22Rv1 (cell line): ENCODE measurements around the gene STMN1.

Experiments used
- CTCF ChIP-seq: fragments of 450-650 bp; IDR thresholded peaks from 2 replicates; pipeline ENCODE4 v1.5.1; 2017; ENCODE audit warnings: mild to moderate bottlenecking
- ZFX ChIP-seq: fragments of 450-650 bp; IDR thresholded peaks from 2 replicates; pipeline ENCODE4 v1.6.1; 2017; ENCODE audit warnings: antibody characterized with exemption, borderline replicate concordance

- TF ChIP-seq CTCF, result no peak
- TF ChIP-seq ZFX, result no peak
These were observed 39.5 kb upstream of the STMN1 start for GRCh38 chr1:25945761-25946160.
